HepG2 (cell line): ENCODE results near the gene GDNF. TPM values are rescaled to one million over a fixed set of nuclear protein-coding genes. Genes with fewer than 3 reads are reported as not detected.

Experiments
- BORCS8-MEF2B ChIP-seq: sonication (generic); formaldehyde crosslinking; IDR thresholded peaks from 2 replicates; pipeline ENCODE4 v1.8.0; 2022; ENCODE audit warnings: mild to moderate bottlenecking, missing genetic modification reagents
- BRCA1 ChIP-seq: sonication (generic); formaldehyde crosslinking; IDR thresholded peaks from 2 replicates; pipeline ENCODE4 v1.4.0; 2020; ENCODE audit warnings: missing genetic modification reagents
- FOXP1 ChIP-seq, 2 experiments: fragments of 450-650 bp in 1 of 2; IDR thresholded peaks; 2 replicates each; pipeline ENCODE4 v1.6.1; 2017 to 2018; ENCODE audit warnings: antibody characterized with exemption in 1 of 2
- HNRNPK ChIP-seq: fragments of 200-400 bp; formaldehyde crosslinking; IDR thresholded peaks from 2 replicates; pipeline ENCODE4 v1.6.1; 2018; ENCODE audit warnings: low read length, low read depth, moderate library complexity, mild to moderate bottlenecking; ENCODE audit not compliant: poor library complexity, severe bottlenecking
- JARID2 ChIP-seq: sonication (generic); formaldehyde crosslinking; IDR thresholded peaks from 2 replicates; pipeline ENCODE4 v1.8.1; 2023; ENCODE audit warnings: missing genetic modification reagents, inconsistent platforms; ENCODE audit not compliant: insufficient replicate concordance
- MAZ ChIP-seq, 2 experiments: sonication (generic) in 1 of 2; formaldehyde crosslinking in 1 of 2; IDR thresholded peaks; 2 replicates each; pipeline versions ENCODE4 v1.5.0 to v1.6.1; 2012 to 2020; ENCODE audit warnings: low read depth in 2 of 2, mild to moderate bottlenecking in 2 of 2, borderline replicate concordance in 1 of 2, improper control_type of control experiment in 1 of 2, low read length in 1 of 2, missing genetic modification reagents in 1 of 2, moderate library complexity in 1 of 2
- MTA1 ChIP-seq: sonication (generic); formaldehyde crosslinking; IDR thresholded peaks from 2 replicates; pipeline ENCODE4 v1.4.0; 2020; ENCODE audit warnings: missing genetic modification reagents, mild to moderate bottlenecking, borderline replicate concordance
- NFIC ChIP-seq: IDR thresholded peaks from 2 replicates; pipeline ENCODE4 v1.6.1; 2012; ENCODE audit warnings: mild to moderate bottlenecking, low read length, inconsistent platforms
- PHF21A ChIP-seq: sonication (generic); formaldehyde crosslinking; IDR thresholded peaks from 2 replicates; pipeline ENCODE4 v1.5.0; 2020; ENCODE audit warnings: mild to moderate bottlenecking, missing genetic modification reagents
- RBFOX2 ChIP-seq: fragments of 200-400 bp; formaldehyde crosslinking; IDR thresholded peaks from 2 replicates; pipeline ENCODE4 v1.6.1; 2017; ENCODE audit warnings: low read depth, mild to moderate bottlenecking, low read length
- SKI ChIP-seq: fragments of 450-650 bp; IDR thresholded peaks from one replicate; pipeline ENCODE4 v1.6.1; 2018; ENCODE audit warnings: mild to moderate bottlenecking; ENCODE audit not compliant: partially characterized antibody
- TEAD2 ChIP-seq: sonication (generic); formaldehyde crosslinking; IDR thresholded peaks from 2 replicates; pipeline ENCODE4 v1.9.0; 2021; ENCODE audit warnings: missing genetic modification reagents
- ZNF256 ChIP-seq: sonication (generic); formaldehyde crosslinking; conservative IDR thresholded peaks from 2 replicates; pipeline ENCODE4 v1.4.0; 2020; ENCODE audit warnings: missing genetic modification reagents
- ZNF431 ChIP-seq: sonication (generic); formaldehyde crosslinking; IDR thresholded peaks from 2 replicates; pipeline ENCODE4 v1.9.0; 2022; ENCODE audit warnings: missing genetic modification reagents, low read depth, mild to moderate bottlenecking, borderline replicate concordance
- ZNF629 ChIP-seq: sonication (generic); formaldehyde crosslinking; conservative IDR thresholded peaks from 2 replicates; pipeline ENCODE4 v1.5.0; 2020; ENCODE audit warnings: missing genetic modification reagents
- ZNF678 ChIP-seq: sonication (generic); formaldehyde crosslinking; IDR thresholded peaks from 2 replicates; pipeline ENCODE4 v1.4.0; 2020; ENCODE audit warnings: mild to moderate bottlenecking, missing genetic modification reagents
- ZSCAN20 ChIP-seq: sonication (generic); formaldehyde crosslinking; IDR thresholded peaks from 2 replicates; pipeline ENCODE4 v1.4.0; 2020; ENCODE audit warnings: missing genetic modification reagents, mild to moderate bottlenecking, borderline replicate concordance
- polyA plus RNA-seq, 8 experiments: library from polyadenylated mRNA; depleted of rRNA in 3 of 8; stranded (reverse) in 7 of 8; unstranded in 1 of 8; fragments of >200 nt; fragmentation: Illumina TruSeq in 4 of 8; extraction: Trizol in 4 of 8; gene quantifications; 2 replicates each; pipeline versions ENCODE4 v1.2.1 to v1.2.3, GENCODE V29; 2011 to 2016; ENCODE audit warnings: low read depth in 4 of 8, missing spikeins in 1 of 8, mixed read lengths in 1 of 8; ENCODE audit not compliant: insufficient read depth in 1 of 8
- total RNA-seq, 5 experiments: library from RNA; depleted of rRNA; stranded (reverse); fragments of >200 nt; fragmentation: Illumina TruSeq; extraction: Trizol; gene quantifications; 2 replicates each; pipeline ENCODE4 v1.2.3, GENCODE V29; 2016; ENCODE audit warnings: low read depth in 1 of 5
- TF ChIP-seq, protein P1 (sequence below): sonication (generic); formaldehyde crosslinking; IDR thresholded peaks from 2 replicates; pipeline ENCODE4 v1.5.0; 2020; ENCODE audit warnings: missing genetic modification reagents, mild to moderate bottlenecking, borderline replicate concordance
- TF ChIP-seq, protein P2 (sequence below): sonication (generic); formaldehyde crosslinking; IDR thresholded peaks from 2 replicates; pipeline ENCODE4 v1.5.1; 2020; ENCODE audit warnings: mild to moderate bottlenecking, moderate library complexity, missing genetic modification reagents
- TF ChIP-seq, protein P3 (sequence below): fragments of 450-650 bp; IDR thresholded peaks from 2 replicates; pipeline ENCODE4 v1.6.1; 2016
- TF ChIP-seq, protein P4 (sequence below): sonication (generic); formaldehyde crosslinking; IDR thresholded peaks from 2 replicates; pipeline ENCODE4; 2020; ENCODE audit warnings: missing genetic modification reagents, mild to moderate bottlenecking, borderline replicate concordance

GDNF gene
- total and polyA plus RNA-seq, 2 of the 13 experiments (the other 11 are each of a cell fraction or from before 2014, with no cell fraction given) = 0.24 to 0.46 TPM

DNA sequence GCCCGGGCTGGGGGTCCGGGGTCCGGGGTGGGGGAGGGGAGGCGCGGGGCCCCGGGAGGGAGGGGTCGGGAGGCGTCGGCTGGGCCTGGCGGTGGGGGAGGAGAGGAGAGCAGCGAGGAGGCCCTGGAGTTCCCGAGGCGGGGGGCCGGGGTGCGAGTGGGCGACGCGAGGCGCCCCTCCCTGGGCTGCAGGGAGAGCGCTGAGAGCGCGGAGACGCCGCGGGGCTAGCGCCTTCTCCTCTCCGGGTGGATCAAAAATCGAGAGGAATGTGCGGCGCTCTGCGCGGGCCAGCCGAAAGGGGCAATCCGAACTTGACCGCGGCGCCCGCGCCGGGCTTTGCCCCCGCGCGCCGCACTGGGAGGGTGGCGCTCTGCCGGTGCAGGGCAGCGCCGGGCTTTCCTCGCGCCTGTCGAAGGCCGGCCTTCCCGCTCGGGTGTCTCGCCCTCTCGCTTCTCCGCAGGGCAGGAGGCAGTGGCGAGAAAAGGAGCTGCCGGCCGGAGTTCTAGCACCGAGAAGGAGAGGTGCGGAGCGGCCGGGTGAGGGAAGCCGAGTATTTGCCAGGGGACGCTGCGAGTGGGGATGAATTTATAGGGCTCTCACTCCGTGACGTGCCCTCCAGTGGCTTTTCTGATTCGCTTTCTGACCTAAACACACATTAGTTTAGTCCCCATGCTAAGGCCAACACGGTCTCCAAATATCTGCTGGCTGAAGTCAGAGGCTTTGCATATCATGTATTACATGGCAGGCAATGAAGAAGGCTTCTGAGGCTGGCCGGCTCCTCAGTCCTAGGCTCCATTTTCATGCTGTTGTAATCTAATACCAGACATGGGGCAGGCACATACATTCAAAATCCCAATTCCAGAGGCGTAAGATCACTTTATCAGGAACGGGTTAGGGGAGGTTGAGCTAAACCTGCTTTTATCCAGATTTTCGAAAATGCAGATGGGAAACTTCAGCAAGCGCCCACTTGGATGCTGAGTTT, 503 bp upstream of the GDNF start (continued):
- TF ChIP-seq ZSCAN20 (peak; percentile 61; the same call in 1 of the 2 replicates), FOXP1 (IDR thresholded peaks at IDR 0.05) (no peak), FOXP1 (CRISPR knock-in tag; IDR thresholded peaks at IDR 0.05) (no peak), ZNF431 (CRISPR knock-in tag) (no peak), PHF21A (CRISPR knock-in tag) (no peak), MTA1 (CRISPR knock-in tag) (no peak), MAZ (IDR thresholded peaks at IDR 0.05; ENCODE audit: borderline replicate concordance, low read depth, low read length) (no peak), MAZ (CRISPR knock-in tag; IDR thresholded peaks at IDR 0.05; ENCODE audit: low read depth) (no peak), NFIC (no peak), HNRNPK (peak; percentile 49), BORCS8-MEF2B (CRISPR knock-in tag) (0 out of 2 replicates have a peak, but pooled peaks have one; percentile 42), ZNF629 (CRISPR knock-in tag) (0 out of 2 replicates have a peak, but pooled peaks have one; percentile 12), ZNF256 (CRISPR knock-in tag) (no peak), ZNF678 (CRISPR knock-in tag) (0 out of 2 replicates have a peak, but pooled peaks have one; percentile 46), JARID2 (no peak), SKI (peak; percentile 33), BRCA1 (CRISPR knock-in tag) (no peak), RBFOX2 (0 out of 2 replicates have a peak, but pooled peaks have one; percentile 54), TEAD2 (CRISPR knock-in tag) (peak; percentile 77; the same call in 1 of the 2 replicates)
- TF ChIP-seq, protein P1, sequence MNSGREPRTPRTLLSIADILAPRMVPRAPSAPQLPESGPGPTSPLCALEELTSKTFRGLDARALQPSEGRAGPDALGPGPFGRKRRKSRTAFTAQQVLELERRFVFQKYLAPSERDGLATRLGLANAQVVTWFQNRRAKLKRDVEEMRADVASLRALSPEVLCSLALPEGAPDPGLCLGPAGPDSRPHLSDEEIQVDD (CRISPR knock-in tag) = peak; percentile 46; the same call in 1 of the 2 replicates
- TF ChIP-seq, protein P2, sequence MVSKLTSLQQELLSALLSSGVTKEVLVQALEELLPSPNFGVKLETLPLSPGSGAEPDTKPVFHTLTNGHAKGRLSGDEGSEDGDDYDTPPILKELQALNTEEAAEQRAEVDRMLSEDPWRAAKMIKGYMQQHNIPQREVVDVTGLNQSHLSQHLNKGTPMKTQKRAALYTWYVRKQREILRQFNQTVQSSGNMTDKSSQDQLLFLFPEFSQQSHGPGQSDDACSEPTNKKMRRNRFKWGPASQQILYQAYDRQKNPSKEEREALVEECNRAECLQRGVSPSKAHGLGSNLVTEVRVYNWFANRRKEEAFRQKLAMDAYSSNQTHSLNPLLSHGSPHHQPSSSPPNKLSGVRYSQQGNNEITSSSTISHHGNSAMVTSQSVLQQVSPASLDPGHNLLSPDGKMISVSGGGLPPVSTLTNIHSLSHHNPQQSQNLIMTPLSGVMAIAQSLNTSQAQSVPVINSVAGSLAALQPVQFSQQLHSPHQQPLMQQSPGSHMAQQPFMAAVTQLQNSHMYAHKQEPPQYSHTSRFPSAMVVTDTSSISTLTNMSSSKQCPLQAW (CRISPR knock-in tag) = no peak
- TF ChIP-seq, protein P3, sequence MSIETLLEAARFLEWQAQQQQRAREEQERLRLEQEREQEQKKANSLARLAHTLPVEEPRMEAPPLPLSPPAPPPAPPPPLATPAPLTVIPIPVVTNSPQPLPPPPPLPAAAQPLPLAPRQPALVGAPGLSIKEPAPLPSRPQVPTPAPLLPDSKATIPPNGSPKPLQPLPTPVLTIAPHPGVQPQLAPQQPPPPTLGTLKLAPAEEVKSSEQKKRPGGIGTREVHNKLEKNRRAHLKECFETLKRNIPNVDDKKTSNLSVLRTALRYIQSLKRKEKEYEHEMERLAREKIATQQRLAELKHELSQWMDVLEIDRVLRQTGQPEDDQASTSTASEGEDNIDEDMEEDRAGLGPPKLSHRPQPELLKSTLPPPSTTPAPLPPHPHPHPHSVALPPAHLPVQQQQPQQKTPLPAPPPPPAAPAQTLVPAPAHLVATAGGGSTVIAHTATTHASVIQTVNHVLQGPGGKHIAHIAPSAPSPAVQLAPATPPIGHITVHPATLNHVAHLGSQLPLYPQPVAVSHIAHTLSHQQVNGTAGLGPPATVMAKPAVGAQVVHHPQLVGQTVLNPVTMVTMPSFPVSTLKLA = no peak
- TF ChIP-seq, protein P4, sequence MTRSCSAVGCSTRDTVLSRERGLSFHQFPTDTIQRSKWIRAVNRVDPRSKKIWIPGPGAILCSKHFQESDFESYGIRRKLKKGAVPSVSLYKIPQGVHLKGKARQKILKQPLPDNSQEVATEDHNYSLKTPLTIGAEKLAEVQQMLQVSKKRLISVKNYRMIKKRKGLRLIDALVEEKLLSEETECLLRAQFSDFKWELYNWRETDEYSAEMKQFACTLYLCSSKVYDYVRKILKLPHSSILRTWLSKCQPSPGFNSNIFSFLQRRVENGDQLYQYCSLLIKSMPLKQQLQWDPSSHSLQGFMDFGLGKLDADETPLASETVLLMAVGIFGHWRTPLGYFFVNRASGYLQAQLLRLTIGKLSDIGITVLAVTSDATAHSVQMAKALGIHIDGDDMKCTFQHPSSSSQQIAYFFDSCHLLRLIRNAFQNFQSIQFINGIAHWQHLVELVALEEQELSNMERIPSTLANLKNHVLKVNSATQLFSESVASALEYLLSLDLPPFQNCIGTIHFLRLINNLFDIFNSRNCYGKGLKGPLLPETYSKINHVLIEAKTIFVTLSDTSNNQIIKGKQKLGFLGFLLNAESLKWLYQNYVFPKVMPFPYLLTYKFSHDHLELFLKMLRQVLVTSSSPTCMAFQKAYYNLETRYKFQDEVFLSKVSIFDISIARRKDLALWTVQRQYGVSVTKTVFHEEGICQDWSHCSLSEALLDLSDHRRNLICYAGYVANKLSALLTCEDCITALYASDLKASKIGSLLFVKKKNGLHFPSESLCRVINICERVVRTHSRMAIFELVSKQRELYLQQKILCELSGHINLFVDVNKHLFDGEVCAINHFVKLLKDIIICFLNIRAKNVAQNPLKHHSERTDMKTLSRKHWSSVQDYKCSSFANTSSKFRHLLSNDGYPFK (CRISPR knock-in tag) = no peak
